RWPE2 (cell line): ENCODE results near the gene GREM2.

Source experiments
- ATAC-seq: fragments of 200-7000 bp; cut with Tn5 transposase; 3 replicates; pipeline ENCODE4 v1.9.1; 2021; ENCODE audit warnings: low read depth
- DNase-seq: peaks from one replicate; pipeline ENCODE4 v3.0.0-alpha.2; 2020; ENCODE audit warnings: low spot score
- H3K27ac ChIP-seq: fragments of 450-650 bp; 2 replicates; pipeline ENCODE4 v1.5.1; 2017; ENCODE audit warnings: mild to moderate bottlenecking; ENCODE audit not compliant: poor library complexity, severe bottlenecking
- H3K27me3 ChIP-seq: fragments of 250-450 bp; sonication (Bioruptor Pico); 2 replicates; pipeline ENCODE4 v1.5.1; 2021; ENCODE audit warnings: mild to moderate bottlenecking, moderate library complexity; ENCODE audit not compliant: insufficient read depth, poor library complexity, severe bottlenecking
- H3K36me3 ChIP-seq: fragments of 250-450 bp; sonication (Bioruptor Pico); 2 replicates; pipeline ENCODE4 v1.5.1; 2020; ENCODE audit warnings: low read depth, mild to moderate bottlenecking, moderate library complexity
- H3K4me1 ChIP-seq: fragments of 250-450 bp; sonication (Bioruptor Pico); 2 replicates; pipeline ENCODE4 v1.5.1; 2021; ENCODE audit warnings: mild to moderate bottlenecking, moderate library complexity; ENCODE audit not compliant: insufficient read depth, poor library complexity, severe bottlenecking
- H3K4me3 ChIP-seq: fragments of 250-450 bp; sonication (Bioruptor Pico); 2 replicates; pipeline ENCODE4 v1.5.1; 2021; ENCODE audit warnings: mild to moderate bottlenecking, moderate library complexity; ENCODE audit not compliant: severe bottlenecking
- H3K9me3 ChIP-seq: fragments of 250-450 bp; sonication (Bioruptor Pico); 2 replicates; pipeline ENCODE4 v1.5.1; 2021; ENCODE audit warnings: mild to moderate bottlenecking, moderate library complexity; ENCODE audit not compliant: severe bottlenecking
- CTCF ChIP-seq: fragments of 450-650 bp; IDR thresholded peaks from one replicate; pipeline ENCODE4 v1.5.1; 2017; ENCODE audit warnings: mild to moderate bottlenecking, moderate library complexity; ENCODE audit not compliant: poor library complexity, severe bottlenecking

GREM2 gene

GRCh38 chr1:240555524-240555923 is 56.4 kb downstream of the GREM2 start:
- no peak for DNase-seq

GRCh38 chr1:240553351-240553750 is 58.6 kb downstream of the GREM2 start:
- Histone ChIP-seq H3K27me3 (no peaks in the 10 kb centered on the region), H3K4me1 (no peaks in the 10 kb centered on the region), H3K4me3 (no peak overlapping the region), H3K9me3 (no peaks in the 10 kb centered on the region), H3K36me3 (no peaks in the 10 kb centered on the region), H3K27ac (no peak overlapping the region)
- DNase-seq (no peak), ATAC-seq (no peak)
- no peak for TF ChIP-seq CTCF

More at GRCh38 chr1:240555524-240555923, 56.4 kb downstream of the GREM2 start:
- no peaks in the 10 kb centered on the region for H3K9me3 ChIP-seq
- H3K4me1 ChIP-seq: no peaks in the 10 kb centered on the region
- ATAC-seq: no peak
- no peak for TF ChIP-seq CTCF
- H3K27me3 ChIP-seq: no peaks in the 10 kb centered on the region
- no peak overlapping the region for H3K27ac ChIP-seq
- H3K36me3 ChIP-seq: no peaks in the 10 kb centered on the region
- H3K4me3 ChIP-seq: no peak overlapping the region

- ATAC-seq (no peak), DNase-seq (no peak)
- Histone ChIP-seq H3K36me3 (no peaks in the 10 kb centered on the region), H3K27ac (no peak overlapping the region), H3K4me1 (no peaks in the 10 kb centered on the region), H3K4me3 (no peak overlapping the region), H3K9me3 (no peaks in the 10 kb centered on the region), H3K27me3 (no peaks in the 10 kb centered on the region)
- no peak for TF ChIP-seq CTCF
These were observed 72.1 kb downstream of the GREM2 start for GRCh38 chr1:240539769-240540414.

GRCh38 chr1:240538776-240539430 is 73.1 kb downstream of the GREM2 start:
- H3K27me3 ChIP-seq: no peaks in the 10 kb centered on the region
- no peak for ATAC-seq
- TF ChIP-seq CTCF: no peak
- H3K4me1 ChIP-seq: no peaks in the 10 kb centered on the region
- H3K4me3 ChIP-seq: no peak overlapping the region
- H3K36me3 ChIP-seq: no peaks in the 10 kb centered on the region
- H3K27ac ChIP-seq: no peak overlapping the region
- DNase-seq: no peak
- H3K9me3 ChIP-seq: no peaks in the 10 kb centered on the region

- no peaks in the 10 kb centered on the region for H3K36me3 ChIP-seq
- H3K9me3 ChIP-seq: no peaks in the 10 kb centered on the region
- TF ChIP-seq CTCF: no peak
- no peak for DNase-seq
- ATAC-seq: no peak
- H3K27ac ChIP-seq: no peak overlapping the region
- H3K4me3 ChIP-seq: no peak overlapping the region
- H3K4me1 ChIP-seq: no peaks in the 10 kb centered on the region
- H3K27me3 ChIP-seq: no peaks in the 10 kb centered on the region
These were observed 78.7 kb downstream of the GREM2 start for GRCh38 chr1:240533154-240533780.
